Stimulated activated CD8-positive, alpha-beta memory T cell treated with anti-CD3 and anti-CD28 coated beads, Interleukin-7, amount 100 ng/mL, for 24 hours (primary cell): ENCODE measurements around the gene SSX1.
"Not testable (repeated sequence)": the region's sequence is repeated elsewhere in the genome, so short reads cannot be mapped to it uniquely, and the experiment has no call there.

Experiments
- DNase-seq: peaks from one replicate; pipeline ENCODE4 v3.0.0-alpha.2; 2020; ENCODE audit warnings: low read depth

SSX1 gene, protein sequence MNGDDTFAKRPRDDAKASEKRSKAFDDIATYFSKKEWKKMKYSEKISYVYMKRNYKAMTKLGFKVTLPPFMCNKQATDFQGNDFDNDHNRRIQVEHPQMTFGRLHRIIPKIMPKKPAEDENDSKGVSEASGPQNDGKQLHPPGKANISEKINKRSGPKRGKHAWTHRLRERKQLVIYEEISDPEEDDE

DNA sequence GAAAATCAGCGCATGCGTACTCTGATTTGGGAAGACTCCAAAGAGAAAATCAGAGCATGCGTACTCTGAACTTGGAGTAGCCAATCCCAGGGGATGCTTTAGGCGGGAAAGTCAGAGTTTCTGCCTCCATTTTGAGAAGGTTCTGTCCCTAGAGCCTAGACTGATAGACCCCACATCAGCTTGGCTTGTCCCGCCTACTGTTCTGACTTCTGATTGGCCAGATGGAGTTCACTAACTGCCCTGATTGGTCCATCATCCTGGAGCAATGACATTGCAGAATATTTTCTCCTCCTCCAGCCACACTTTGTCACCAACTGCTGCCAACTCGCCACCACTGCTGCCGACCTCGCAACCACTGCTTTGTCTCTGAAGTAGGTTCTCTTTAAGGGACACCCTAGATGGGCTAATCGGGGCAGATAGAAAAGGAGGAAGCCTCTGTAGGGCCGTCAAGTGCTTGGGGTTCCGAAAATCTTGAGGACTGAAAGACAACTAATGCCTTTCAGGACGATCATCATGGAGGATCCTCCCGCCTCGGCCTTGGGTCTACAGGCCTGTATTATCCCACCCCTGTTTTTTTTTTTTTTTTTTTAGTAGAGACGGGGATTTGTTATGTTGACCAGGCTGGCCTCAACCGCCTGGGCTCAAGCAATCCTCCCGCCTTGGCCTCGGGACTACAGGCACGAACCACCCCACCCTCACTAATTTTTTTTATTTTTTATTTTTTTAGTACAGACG is at the start of gene SSX1:
Gene SSX1, plus strand, starts transcription at position 331 of the 735 bp plus-strand sequence. CDS start 1,850 bp downstream, outside the sequence.
- DNase-seq = not testable (repeated sequence)

DNA sequence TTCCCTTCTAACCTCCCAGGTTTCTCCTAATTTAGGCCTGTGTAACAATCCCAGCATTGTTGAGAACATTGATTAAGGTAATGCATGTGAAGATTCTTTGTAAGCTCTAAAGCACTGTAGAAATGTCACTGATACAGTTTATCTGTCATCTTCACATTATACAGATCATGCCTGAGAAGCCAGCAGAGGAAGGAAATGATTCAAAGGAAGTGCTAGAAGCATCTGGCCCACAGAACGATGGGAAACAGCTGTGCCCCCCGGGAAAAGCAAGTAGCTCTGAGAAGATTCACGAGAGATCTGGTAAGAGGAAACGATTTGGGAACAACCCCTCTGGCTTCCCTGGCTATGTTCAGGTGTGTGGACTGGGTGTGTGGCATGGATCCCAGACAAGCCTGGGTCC is 40.9 kb upstream of the SSX1 start:
- DNase-seq = not testable (repeated sequence)

DNA sequence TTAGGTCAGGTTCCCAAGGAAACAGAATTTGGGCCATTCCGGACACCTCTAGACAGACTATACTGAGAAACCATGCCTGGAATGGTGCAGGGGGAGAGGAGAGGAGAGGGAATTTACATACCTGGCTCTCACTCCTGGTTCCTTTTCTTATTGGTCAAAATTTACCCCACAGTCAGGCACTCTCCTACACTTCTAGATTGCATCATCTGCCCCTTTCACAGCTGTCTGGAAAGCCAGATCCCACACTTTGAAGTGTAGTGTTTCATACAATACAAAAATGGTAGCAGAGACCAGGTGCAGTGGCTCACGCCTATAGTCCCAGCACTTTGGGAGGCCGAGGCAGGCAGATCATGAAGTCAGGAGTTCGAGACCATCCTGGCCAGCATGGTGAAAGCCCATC is 31.0 kb upstream of the SSX1 start:
- not testable (repeated sequence) for DNase-seq

DNA sequence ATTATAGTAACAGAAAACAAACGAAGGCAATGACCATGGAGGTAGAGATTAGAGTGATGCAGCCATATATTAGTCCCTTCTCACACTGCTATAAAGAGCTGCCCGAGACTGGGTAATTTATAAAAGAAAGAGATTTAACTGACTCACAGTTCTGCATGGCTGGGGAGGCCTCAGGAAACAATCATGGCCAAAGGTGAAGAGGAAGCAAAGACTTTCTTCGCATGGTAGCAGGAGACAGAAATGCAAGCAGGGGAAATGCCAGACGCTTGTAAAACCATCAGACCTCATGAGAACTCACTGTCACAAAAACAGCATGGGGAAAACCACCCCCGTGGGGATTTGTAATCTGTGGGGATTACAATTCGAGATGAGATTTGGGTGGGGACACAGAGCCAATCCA is 2.2 kb upstream of the SSX1 start:
- not testable (repeated sequence) for DNase-seq

DNA sequence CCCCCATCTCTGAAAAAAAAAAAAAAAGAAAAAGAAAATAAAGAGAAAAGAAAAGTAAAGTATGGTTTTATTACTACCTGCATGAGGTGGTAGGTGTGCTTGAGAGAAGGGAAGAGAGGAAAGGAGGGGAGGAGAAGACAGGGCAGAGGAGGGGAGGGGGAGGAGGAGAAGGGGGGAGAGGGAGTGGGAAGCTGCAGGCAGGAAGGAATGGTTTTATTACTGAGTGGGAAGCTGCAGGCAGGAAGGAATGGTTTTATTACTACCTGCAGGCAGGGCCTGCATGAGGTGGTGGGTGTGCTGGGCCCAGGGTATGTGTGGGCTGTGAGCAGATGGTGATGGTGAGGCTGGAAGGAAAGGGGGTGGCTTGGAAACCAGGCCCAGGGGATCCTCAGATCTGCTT is 19.2 kb downstream of the SSX1 start:
- not testable (repeated sequence) for DNase-seq

DNA sequence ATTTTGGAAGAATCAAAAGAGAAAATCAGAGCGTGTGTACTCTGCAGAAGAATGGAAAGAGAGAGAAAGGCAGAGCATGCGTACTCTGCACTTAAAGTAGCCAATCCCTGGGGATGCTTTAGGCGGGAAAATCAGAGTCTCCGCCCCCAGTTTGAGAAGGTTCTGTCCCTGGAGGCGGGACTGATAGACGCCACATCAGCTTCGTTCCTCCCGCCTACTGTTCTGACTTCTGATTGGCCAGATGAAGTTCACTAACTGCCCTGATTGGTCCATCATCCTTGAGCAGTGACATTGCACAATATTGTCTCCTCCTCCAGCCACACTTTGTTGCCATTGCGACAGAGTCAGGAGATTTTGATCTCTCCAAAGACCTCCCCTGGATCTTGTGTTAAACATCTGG is 23.8 kb downstream of the SSX1 start:
- no peak for DNase-seq

DNA sequence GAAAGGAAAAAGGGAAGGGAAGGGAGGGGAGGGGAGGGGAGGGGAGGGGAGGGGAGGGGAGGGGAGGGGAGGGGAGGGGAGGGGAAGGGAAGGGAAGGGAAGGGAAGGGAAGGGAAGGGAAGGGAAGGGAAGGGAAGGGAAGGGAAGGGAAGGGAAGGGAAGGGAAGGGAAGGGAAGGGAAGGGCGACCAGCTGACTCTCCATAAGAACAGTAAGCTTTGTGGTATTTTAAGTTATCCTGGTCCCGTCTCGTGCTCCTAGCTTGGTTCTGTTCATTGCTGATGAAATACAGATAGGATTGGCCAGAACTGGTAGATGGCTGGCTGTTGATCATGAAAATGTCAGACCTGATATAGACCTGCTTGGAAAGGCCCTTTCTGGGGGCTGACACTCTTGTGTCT is 25.5 kb downstream of the SSX1 start:
- DNase-seq = not testable (repeated sequence)

DNA sequence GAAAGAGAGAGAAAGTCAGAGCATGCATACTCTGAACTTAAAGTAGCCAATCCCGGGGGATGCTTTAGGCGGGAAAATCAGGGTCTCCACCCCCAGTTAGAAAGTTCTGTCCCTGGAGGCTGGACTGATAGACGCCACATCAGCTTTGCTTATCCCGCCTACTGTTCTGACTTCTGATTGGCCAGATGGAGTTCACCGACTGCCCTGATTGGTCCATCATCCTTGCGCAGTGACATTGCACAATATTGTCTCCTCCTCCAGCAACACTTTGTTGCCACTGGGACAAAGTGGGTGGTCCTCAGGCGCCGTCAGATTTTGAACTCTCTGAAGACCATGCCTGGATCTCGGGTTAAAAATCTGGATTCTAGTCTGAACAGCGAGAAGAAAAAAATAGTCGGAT is 51.0 kb downstream of the SSX1 start:
- no peak for DNase-seq

DNA sequence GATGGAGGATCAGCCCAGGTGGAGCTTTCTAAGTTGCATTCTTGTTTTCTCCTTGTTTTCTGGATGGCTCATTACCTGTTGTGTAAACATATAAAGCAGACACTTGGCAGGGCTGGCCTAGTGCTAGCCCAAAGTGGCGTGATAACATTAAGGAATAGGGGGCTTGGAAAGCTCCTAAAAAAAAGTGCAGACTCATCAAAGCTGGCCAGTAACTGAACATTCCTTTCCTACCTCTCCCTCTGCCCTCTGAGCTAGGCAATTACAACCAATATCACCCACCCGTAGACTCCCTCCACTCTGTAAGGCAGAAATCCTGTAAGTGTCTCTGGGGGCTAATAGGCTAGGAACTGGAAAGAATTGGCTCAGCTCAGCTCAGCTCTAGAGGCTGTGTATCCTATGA is 58.8 kb downstream of the SSX1 start:
- DNase-seq = not testable (repeated sequence)
